H1 (cell line): Measurements from ENCODE around the gene TBC1D4. TPM values are rescaled to one million over a fixed set of nuclear protein-coding genes. Genes with fewer than 3 reads are reported as not detected.

Experiments used
- CTCF ChIA-PET: fragments of 300-600 bp; sonication (Branson Sonifier 250); formaldehyde crosslinking; loops from one replicate; lab custom pipeline; 2021; ENCODE audit not compliant: partially characterized antibody; lab: Charles Lee
- POLR2A ChIA-PET: fragments of 300-600 bp; sonication (Branson Sonifier 250); formaldehyde crosslinking; loops from one replicate; lab custom pipeline; 2021; ENCODE audit warnings: inconsistent platforms; ENCODE audit not compliant: partially characterized antibody; lab: Charles Lee
- DNase-seq, 2 experiments: peaks; one replicate each; pipeline versions ENCODE4 v3.0.0 to v3.0.0-alpha.2; 2010 to 2022; ENCODE audit warnings: low spot score in 2 of 2, low read depth in 1 of 2, mixed read lengths in 1 of 2
- FAIRE-seq: peaks from 2 replicates; lab custom pipeline; 2011; peaks lifted over from hg19 to GRCh38; lab: Jason Lieb, UNC
- H2AFZ ChIP-seq: 2 replicates; pipeline ENCODE4 v1.8.1; 2012; ENCODE audit warnings: low read length, inconsistent platforms
- H2AK5ac ChIP-seq: 2 replicates; pipeline ENCODE4 v1.6.1; 2013; ENCODE audit warnings: low read depth, low read length
- H2BK120ac ChIP-seq: replicated peaks from 2 replicates; pipeline ENCODE3; 2013; ENCODE audit warnings: low read depth, low read length, inconsistent platforms
- H2BK12ac ChIP-seq: 2 replicates; pipeline ENCODE4 v1.6.1; 2013; ENCODE audit warnings: low read depth, low read length
- H2BK15ac ChIP-seq: 2 replicates; pipeline ENCODE4 v1.6.1; 2013; ENCODE audit warnings: low read length
- H2BK20ac ChIP-seq: 2 replicates; pipeline ENCODE4 v1.6.1; 2013; ENCODE audit warnings: low read length
- H2BK5ac ChIP-seq: 2 replicates; pipeline ENCODE4 v1.6.1; 2013; ENCODE audit warnings: low read depth, low read length
- H3K14ac ChIP-seq: 2 replicates; pipeline ENCODE4 v1.6.1; 2013; ENCODE audit warnings: inconsistent platforms; ENCODE audit not compliant: insufficient read length
- H3K18ac ChIP-seq: 2 replicates; pipeline ENCODE4 v1.6.1; 2013; ENCODE audit warnings: low read length; ENCODE audit errors: extremely low read depth
- H3K23ac ChIP-seq: 2 replicates; pipeline ENCODE4 v1.6.1; 2013; ENCODE audit warnings: inconsistent platforms; ENCODE audit not compliant: insufficient read length
- H3K23me2 ChIP-seq: 2 replicates; pipeline ENCODE4 v1.6.1; 2013; ENCODE audit warnings: low read depth, low read length
- H3K27ac ChIP-seq: 2 replicates; pipeline ENCODE4 v1.6.1; 2011; ENCODE audit warnings: low read depth, low read length, inconsistent platforms
- H3K27me3 ChIP-seq, 4 experiments: replicated peaks in 1 of 4; 1 replicate in 1 of 4; 2 replicates in 3 of 4; pipeline versions ENCODE4 v1.6.1 to v1.8.1; 2011 to 2013; ENCODE audit warnings: low read length in 3 of 4, mild to moderate bottlenecking in 3 of 4, inconsistent platforms in 2 of 4, mixed read lengths in 2 of 4, moderate library complexity in 1 of 4; ENCODE audit not compliant: control insufficient read depth in 3 of 4, insufficient read depth in 3 of 4; ENCODE audit errors: extremely low read depth in 1 of 4
- H3K36me3 ChIP-seq, 4 experiments: 2 replicates each; pipeline versions ENCODE4 v1.6.1 to v1.8.1; 2011 to 2013; ENCODE audit warnings: mild to moderate bottlenecking in 4 of 4, low read length in 3 of 4, moderate library complexity in 2 of 4, control low read depth in 1 of 4, inconsistent platforms in 1 of 4; ENCODE audit not compliant: insufficient read depth in 4 of 4, control insufficient read depth in 2 of 4
- H3K4ac ChIP-seq: replicated peaks from 2 replicates; pipeline ENCODE3; 2013; ENCODE audit warnings: low read length, low read depth, mixed read lengths, inconsistent platforms; ENCODE audit not compliant: insufficient read length
- H3K4me1 ChIP-seq, 4 experiments: replicated peaks in 1 of 4; 1 replicate in 1 of 4; 2 replicates in 3 of 4; pipeline versions ENCODE4 v1.6.1 to v1.8.1; 2011 to 2013; ENCODE audit warnings: low read length in 3 of 4, inconsistent platforms in 2 of 4, mixed read lengths in 1 of 4; ENCODE audit not compliant: insufficient read depth in 4 of 4, control insufficient read depth in 3 of 4
- H3K4me2 ChIP-seq, 2 experiments: 2 replicates each; pipeline versions ENCODE4 v1.6.1 to v1.8.1; 2011 to 2013; ENCODE audit warnings: low read depth in 2 of 2, low read length in 2 of 2, control low read depth in 1 of 2, inconsistent platforms in 1 of 2, mild to moderate bottlenecking in 1 of 2; ENCODE audit not compliant: insufficient read depth in 1 of 2
- H3K4me3 ChIP-seq, 4 experiments: fragments of 200-600, 300-600 bp in 1 of 4; sonication (generic), shearing (Covaris generic), sonication (Bioruptor Twin) in 1 of 4; 2 replicates each; pipeline versions ENCODE4 v1.5.1 to v1.8.1; 2011 to 2016; ENCODE audit warnings: low read length in 4 of 4, low read depth in 3 of 4, control low read depth in 2 of 4, inconsistent platforms in 2 of 4, mild to moderate bottlenecking in 2 of 4, mixed read lengths in 1 of 4, moderate library complexity in 1 of 4; ENCODE audit not compliant: insufficient read depth in 2 of 4; ENCODE audit errors: extremely low read depth in 1 of 4
- H3K56ac ChIP-seq: replicated peaks from 2 replicates; pipeline ENCODE3; 2013; ENCODE audit warnings: low read depth, mild to moderate bottlenecking, mixed read lengths, low read length, inconsistent platforms; ENCODE audit not compliant: insufficient read length
- H3K79me1 ChIP-seq: 2 replicates; pipeline ENCODE4 v1.6.1; 2013; ENCODE audit warnings: low read depth, low read length, control low read depth
- H3K79me2 ChIP-seq, 2 experiments: 2 replicates each; pipeline versions ENCODE4 v1.6.1 to v1.8.1; 2012 to 2013; ENCODE audit warnings: low read length in 2 of 2, mild to moderate bottlenecking in 2 of 2, inconsistent platforms in 1 of 2; ENCODE audit not compliant: insufficient read depth in 2 of 2, control insufficient read depth in 1 of 2
- H3K9ac ChIP-seq, 4 experiments: replicated peaks in 1 of 4; 1 replicate in 1 of 4; 2 replicates in 3 of 4; pipeline versions ENCODE4 v1.6.1 to v1.8.1; 2011 to 2013; ENCODE audit warnings: low read depth in 3 of 4, low read length in 3 of 4, control low read depth in 2 of 4, mild to moderate bottlenecking in 2 of 4, moderate library complexity in 2 of 4, inconsistent platforms in 1 of 4; ENCODE audit errors: extremely low read depth in 1 of 4
- H3K9me3 ChIP-seq, 2 experiments: 2 replicates each; pipeline versions ENCODE4 v1.6.1 to v1.8.1; 2012 to 2013; ENCODE audit warnings: mild to moderate bottlenecking in 2 of 2, moderate library complexity in 2 of 2, control low read depth in 1 of 2, inconsistent platforms in 1 of 2, low read depth in 1 of 2, low read length in 1 of 2, mixed read lengths in 1 of 2; ENCODE audit not compliant: insufficient read depth in 2 of 2
- H4K20me1 ChIP-seq, 2 experiments: replicated peaks in 1 of 2; 2 replicates each; pipeline versions ENCODE3 to v1.8.1; 2011 to 2013; ENCODE audit warnings: inconsistent platforms in 2 of 2, low read length in 2 of 2, mild to moderate bottlenecking in 1 of 2; ENCODE audit not compliant: insufficient read depth in 2 of 2, control insufficient read depth in 1 of 2
- H4K5ac ChIP-seq: 2 replicates; pipeline ENCODE4 v1.6.1; 2013; ENCODE audit warnings: low read length, low read depth, mixed read lengths, inconsistent platforms; ENCODE audit not compliant: insufficient read length
- H4K8ac ChIP-seq: 2 replicates; pipeline ENCODE4 v1.8.0; 2013; ENCODE audit warnings: mild to moderate bottlenecking, moderate library complexity, low read length, inconsistent platforms; ENCODE audit not compliant: insufficient read depth; ENCODE audit errors: extremely low read depth
- H4K91ac ChIP-seq: replicated peaks from 2 replicates; pipeline ENCODE3; 2013; ENCODE audit warnings: low read length, mixed read lengths, inconsistent platforms; ENCODE audit not compliant: insufficient read length
- CTBP2 ChIP-seq: IDR thresholded peaks from 2 replicates; pipeline ENCODE4 v1.7.0; 2011; ENCODE audit warnings: borderline replicate concordance, mild to moderate bottlenecking, moderate library complexity, mixed read lengths, low read length; ENCODE audit not compliant: insufficient read depth, insufficient read length
- EZH2 ChIP-seq: fragments of 200-600 bp; sonication (generic); IDR thresholded peaks from 2 replicates; pipeline ENCODE4 v1.7.1; 2012; ENCODE audit warnings: low read depth, mild to moderate bottlenecking, moderate library complexity, low read length, inconsistent platforms; ENCODE audit not compliant: severe bottlenecking
- POLR2A ChIP-seq, 2 experiments: IDR thresholded peaks; 1 replicate in 1 of 2; 2 replicates in 1 of 2; pipeline ENCODE4 v1.6.1; 2011; ENCODE audit warnings: low read depth in 2 of 2, low read length in 2 of 2, mild to moderate bottlenecking in 2 of 2; ENCODE audit errors: control extremely low read depth in 1 of 2
- WGBS, 2 experiments: shearing (Covaris generic) in 1 of 2; methylation state at CpG; one replicate each; pipeline versions ENCODE4 v1.1.6 to v1.1.7; 2013 to 2015; ENCODE audit warnings: low lambda C conversion rate in 2 of 2, mixed read lengths in 2 of 2, inconsistent platforms in 1 of 2, low coverage in 1 of 2, missing lambda C conversion rate in 1 of 2; ENCODE audit not compliant: insufficient replicate concordance in 2 of 2, insufficient coverage in 1 of 2, insufficient read length in 1 of 2; ENCODE audit errors: extremely low coverage in 1 of 2, missing lambda C conversion rate in 1 of 2; 5-methylcytosine and 5-hydroxymethylcytosine counted together
- polyA plus RNA-seq, 7 experiments: library from polyadenylated mRNA; depleted of rRNA in 3 of 7; stranded (reverse) in 5 of 7; unstranded in 2 of 7; fragments of >200 nt in 5 of 7; fragments of 200-250 nt in 2 of 7; gene quantifications; 1 replicate in 5 of 7; 2 replicates in 1 of 7; 4 replicates in 1 of 7; pipeline versions ENCODE4 v1.2.1 to v1.2.3, GENCODE V29; 2011 to 2013; ENCODE audit warnings: missing spikeins in 2 of 7, mixed read lengths in 2 of 7
- total RNA-seq: library from RNA; stranded (reverse); fragmentation: NEBNext Ultra II Directional; extraction: Animal tissue kit (Norgen Biotek cat#: 25700); gene quantifications from 2 replicates; pipeline ENCODE4 v1.2.1, GENCODE V29; 2021

The TBC1D4 gene
- total and polyA plus RNA-seq, 2 of the 8 experiments (the other 6 are each of a cell fraction or from before 2014, with no cell fraction given), result 16.7 to 39.0 TPM

GRCh38 chr13:75419656-75420055 lies 62.3 kb downstream of the TBC1D4 start:
- H2BK120ac ChIP-seq, result no peak overlapping the region
- H2BK12ac ChIP-seq, result no peak overlapping the region
- H4K20me1 ChIP-seq, result peaks cover 0 to 6% of the 10 kb centered on the region in 2 experiments
- no peak overlapping the region for H3K4me2 ChIP-seq
- no peak overlapping the region for H4K91ac ChIP-seq
- H3K4me1 ChIP-seq, result peaks cover 0 to 6% (median 2%) of the 10 kb centered on the region in 4 experiments; a peak in 3 of 7 replicates
- H3K27ac ChIP-seq, result no peak overlapping the region
- no peaks in the 10 kb centered on the region; the same call in 1 of the 2 replicates for H3K23me2 ChIP-seq
- H3K18ac ChIP-seq, result no peak overlapping the region
- H3K4me3 ChIP-seq, result no peak overlapping the region
- H2BK15ac ChIP-seq, result no peak overlapping the region
- H3K9me3 ChIP-seq, result no peaks in the 10 kb centered on the region
- no peaks in the 10 kb centered on the region for H3K36me3 ChIP-seq
- TF ChIP-seq CTBP2, result no peak
- TF ChIP-seq EZH2, result no peak
- TF ChIP-seq POLR2A (IDR thresholded peaks at IDR 0.05; ENCODE audit: control extremely low read depth in 1 of 2, low read depth in 2 of 2, low read length in 2 of 2), result no peak
- WGBS, 2 experiments, result 97% methylated on average over 7 of the region's 7 CpGs; no CpG with 5 or more reads in 1 of the 2 experiments
- no peak overlapping the region for H3K23ac ChIP-seq
- no peak overlapping the region for H3K9ac ChIP-seq
- H4K8ac ChIP-seq, result no peak overlapping the region
- ChIA-PET POLR2A (no interaction called here), CTCF (no interaction called here)
- H2AFZ ChIP-seq, result no peak overlapping the region
- H2AK5ac ChIP-seq, result no peak overlapping the region
- H3K4ac ChIP-seq, result no peak overlapping the region
- H2BK5ac ChIP-seq, result no peak overlapping the region
- H2BK20ac ChIP-seq, result no peak overlapping the region
- FAIRE-seq (no peak), DNase-seq (no peak)
- H3K56ac ChIP-seq, result no peak overlapping the region
- H4K5ac ChIP-seq, result no peak overlapping the region
- peaks cover 3% of the 10 kb centered on the region; the same call in 1 of the 2 replicates for H3K79me1 ChIP-seq
- H3K27me3 ChIP-seq, result no peaks in the 10 kb centered on the region
- H3K79me2 ChIP-seq, result peaks cover 0 to 10% of the 10 kb centered on the region in 2 experiments; a peak in 2 of 4 replicates
- no peak overlapping the region for H3K14ac ChIP-seq
